GM12873 (cell line): Measurements from ENCODE around the gene ASIC2.

Experiments
- TF ChIP-seq, protein P1 (sequence below): IDR thresholded peaks from 2 replicates; pipeline ENCODE4 v1.5.1; 2012; ENCODE audit warnings: low read depth, mild to moderate bottlenecking, moderate library complexity, low read length, control low read depth; ENCODE audit not compliant: insufficient read depth; ENCODE audit errors: missing control alignments

The ASIC2 gene

GRCh38 chr17:33138627-33139026 is 154.5 kb downstream of the ASIC2 start:
- TF ChIP-seq, protein P1, sequence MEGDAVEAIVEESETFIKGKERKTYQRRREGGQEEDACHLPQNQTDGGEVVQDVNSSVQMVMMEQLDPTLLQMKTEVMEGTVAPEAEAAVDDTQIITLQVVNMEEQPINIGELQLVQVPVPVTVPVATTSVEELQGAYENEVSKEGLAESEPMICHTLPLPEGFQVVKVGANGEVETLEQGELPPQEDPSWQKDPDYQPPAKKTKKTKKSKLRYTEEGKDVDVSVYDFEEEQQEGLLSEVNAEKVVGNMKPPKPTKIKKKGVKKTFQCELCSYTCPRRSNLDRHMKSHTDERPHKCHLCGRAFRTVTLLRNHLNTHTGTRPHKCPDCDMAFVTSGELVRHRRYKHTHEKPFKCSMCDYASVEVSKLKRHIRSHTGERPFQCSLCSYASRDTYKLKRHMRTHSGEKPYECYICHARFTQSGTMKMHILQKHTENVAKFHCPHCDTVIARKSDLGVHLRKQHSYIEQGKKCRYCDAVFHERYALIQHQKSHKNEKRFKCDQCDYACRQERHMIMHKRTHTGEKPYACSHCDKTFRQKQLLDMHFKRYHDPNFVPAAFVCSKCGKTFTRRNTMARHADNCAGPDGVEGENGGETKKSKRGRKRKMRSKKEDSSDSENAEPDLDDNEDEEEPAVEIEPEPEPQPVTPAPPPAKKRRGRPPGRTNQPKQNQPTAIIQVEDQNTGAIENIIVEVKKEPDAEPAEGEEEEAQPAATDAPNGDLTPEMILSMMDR = no peak

DNA sequence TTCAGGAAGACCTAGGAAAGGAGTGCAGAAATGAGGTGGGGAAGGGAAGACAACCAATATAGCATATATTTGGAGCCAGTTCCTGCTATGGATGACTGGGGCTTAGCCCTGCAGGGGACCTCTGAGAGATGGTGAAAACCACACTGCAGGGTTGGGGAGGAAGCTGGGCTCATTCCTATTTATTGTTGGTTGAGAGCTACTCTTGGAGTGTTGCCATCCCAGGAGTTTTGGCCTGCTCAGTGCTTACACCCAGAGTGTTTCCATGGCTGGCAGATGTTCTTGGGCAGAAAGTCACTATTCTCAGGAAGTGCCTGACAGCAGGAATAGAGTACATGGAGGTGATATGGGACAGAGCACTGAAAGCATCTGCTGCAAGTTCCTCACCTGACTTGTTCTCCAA is 155.7 kb downstream of the ASIC2 start:
- TF ChIP-seq, protein P1 = no peak

DNA sequence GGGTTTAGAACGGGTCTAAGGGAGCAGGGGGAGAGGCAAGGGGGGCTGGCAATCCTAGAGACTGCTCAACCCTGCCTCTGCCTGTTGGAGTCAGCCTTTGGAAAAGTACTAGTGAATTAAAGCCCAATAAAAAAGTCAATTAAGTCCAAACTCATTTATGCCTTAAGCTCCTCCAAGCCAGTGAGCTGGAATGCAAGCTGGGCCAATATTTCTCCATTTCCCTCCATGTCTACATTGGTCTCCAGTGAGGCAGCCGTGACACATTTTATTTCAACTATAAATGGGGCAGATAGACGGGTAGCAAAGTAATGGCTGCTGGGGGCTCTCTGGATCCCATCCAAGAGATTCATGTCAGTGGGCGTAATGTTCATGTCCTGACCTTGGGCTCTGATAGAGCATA is 157.4 kb downstream of the ASIC2 start:
- TF ChIP-seq, protein P1 = no peak

DNA sequence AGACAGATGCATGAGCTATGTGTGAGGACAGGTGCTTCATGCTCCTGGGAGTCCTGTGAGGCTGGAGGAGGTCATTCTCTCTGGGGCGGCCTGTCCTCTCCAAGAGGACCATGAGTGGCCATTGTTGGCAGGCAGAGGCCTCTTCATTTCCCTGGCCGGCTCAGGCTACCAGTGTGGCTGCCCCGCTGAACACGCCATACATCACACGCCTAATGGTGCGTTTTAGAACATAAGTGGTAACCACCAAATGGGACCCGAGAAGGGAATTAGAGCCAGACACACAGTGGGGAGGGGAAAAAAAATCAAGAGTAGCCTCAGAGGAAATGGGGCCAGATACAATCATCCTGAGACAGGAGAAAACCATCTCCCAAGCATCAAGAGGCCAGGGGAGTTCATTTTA is 161.5 kb downstream of the ASIC2 start:
- TF ChIP-seq, protein P1 = no peak

- TF ChIP-seq, protein P1 = no peak
Observed at GRCh38 chr17:33127706-33128105, 165.4 kb downstream of the ASIC2 start.

DNA sequence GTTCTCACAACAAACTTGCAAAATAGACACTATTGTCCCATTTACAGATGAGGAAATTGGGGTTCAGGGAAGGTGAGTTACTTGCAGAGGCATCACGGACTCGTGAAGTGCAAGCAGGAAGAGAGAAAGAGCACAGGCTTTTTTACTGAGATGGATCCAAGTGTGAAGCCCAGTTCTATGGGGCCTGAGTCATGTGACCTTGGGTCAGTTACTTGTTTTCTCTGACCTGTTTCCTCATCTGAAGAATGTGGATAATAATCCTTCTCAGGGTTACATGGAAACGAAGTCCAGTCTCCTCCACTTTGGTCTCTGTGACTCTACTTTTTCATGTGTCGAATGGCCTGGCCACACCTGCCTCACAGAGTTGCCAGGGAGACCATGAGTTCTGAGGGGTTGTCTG is 167.0 kb downstream of the ASIC2 start:
- TF ChIP-seq, protein P1 = no peak

DNA sequence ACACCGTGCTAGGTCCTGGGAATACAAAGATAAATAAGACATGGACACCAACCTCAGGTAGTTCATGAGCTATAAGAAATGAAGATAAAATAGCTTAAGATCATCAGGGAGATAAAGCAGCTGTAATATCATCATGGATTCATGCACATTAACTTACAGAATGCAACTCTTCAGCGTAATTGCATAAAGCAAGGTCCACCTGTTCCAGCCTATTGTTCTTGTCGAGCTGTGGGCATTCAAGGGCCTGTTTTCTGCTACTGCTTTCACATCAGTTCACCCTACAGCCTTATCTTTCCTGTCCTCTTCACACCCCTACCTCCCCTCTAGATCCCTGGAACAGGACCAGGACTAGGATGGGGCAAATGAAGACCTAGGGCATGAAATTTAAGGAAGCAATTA is 167.5 kb downstream of the ASIC2 start:
- TF ChIP-seq, protein P1 = no peak

DNA sequence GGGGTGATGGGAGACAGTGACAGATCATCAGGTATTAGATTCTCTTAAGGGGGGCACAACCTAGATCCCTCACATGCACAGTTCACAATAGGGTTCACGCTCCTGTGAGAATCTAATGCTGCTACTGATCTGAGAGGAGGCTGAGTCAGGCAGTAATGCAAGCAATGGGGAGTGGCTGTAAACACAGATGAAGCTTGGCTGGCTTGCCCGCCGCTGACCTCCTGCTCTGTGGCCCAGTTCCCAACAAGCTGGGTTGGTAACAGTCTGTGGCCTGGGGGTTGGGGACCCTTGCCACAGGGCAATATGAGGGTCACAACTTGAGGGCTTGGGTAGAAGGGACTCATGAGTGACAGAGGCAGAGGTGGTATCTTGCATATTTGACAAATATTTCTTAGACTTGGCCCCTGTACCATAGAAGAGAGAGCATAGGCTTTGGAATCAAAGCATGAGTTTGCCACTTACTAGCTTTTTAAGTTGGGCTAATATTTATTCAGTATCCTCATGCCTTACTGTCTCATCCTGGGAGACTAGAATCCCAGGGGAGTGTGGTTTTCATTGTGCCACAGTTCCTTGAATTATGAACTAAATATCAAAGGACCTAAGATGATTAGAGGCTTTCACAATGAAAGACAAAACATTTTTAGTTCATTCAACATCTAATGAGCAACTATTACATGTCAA is 168.1 kb downstream of the ASIC2 start:
- TF ChIP-seq, protein P1 = no peak
